WTC11 (cell line): ENCODE results near the gene LMBR1.

ENCODE experiments used
- ELF4 ChIP-seq: sonication (generic); formaldehyde crosslinking; IDR thresholded peaks from 2 replicates; pipeline ENCODE4 v1.8.1; 2022; ENCODE audit warnings: low read depth, mild to moderate bottlenecking, moderate library complexity, missing genetic modification reagents
- TF ChIP-seq, protein P1 (sequence below): sonication (generic); formaldehyde crosslinking; IDR thresholded peaks from 2 replicates; pipeline ENCODE4 v1.8.0; 2022; ENCODE audit warnings: mild to moderate bottlenecking, missing genetic modification reagents
- TF ChIP-seq, protein P2 (sequence below): fragments of 200-600 bp; IDR thresholded peaks from 2 replicates; pipeline ENCODE4 v1.8.0; 2022; ENCODE audit warnings: antibody characterized with exemption

DNA sequence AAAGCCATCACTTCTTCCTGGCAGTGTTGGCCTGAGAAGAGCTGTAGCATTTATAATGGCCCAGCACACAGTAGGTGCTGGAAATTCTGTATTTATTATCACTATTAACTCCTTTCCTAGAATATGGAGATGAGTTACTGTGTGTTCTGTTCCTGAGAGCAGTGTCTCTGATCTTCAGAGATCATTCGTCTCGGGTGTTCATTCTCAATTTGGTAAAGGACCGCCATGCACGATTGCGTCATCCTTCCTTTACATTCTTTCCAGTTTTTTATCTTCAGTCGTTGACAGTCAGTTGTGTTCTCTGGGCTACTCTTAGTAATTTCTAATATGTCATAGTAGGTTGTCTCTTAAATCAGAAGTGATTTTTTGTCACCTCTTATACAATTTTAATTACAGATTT is 233.8 kb downstream of the LMBR1 start:
- TF ChIP-seq, protein P1, sequence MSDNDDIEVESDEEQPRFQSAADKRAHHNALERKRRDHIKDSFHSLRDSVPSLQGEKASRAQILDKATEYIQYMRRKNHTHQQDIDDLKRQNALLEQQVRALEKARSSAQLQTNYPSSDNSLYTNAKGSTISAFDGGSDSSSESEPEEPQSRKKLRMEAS (CRISPR knock-in tag): no peak
- TF ChIP-seq, protein P2, sequence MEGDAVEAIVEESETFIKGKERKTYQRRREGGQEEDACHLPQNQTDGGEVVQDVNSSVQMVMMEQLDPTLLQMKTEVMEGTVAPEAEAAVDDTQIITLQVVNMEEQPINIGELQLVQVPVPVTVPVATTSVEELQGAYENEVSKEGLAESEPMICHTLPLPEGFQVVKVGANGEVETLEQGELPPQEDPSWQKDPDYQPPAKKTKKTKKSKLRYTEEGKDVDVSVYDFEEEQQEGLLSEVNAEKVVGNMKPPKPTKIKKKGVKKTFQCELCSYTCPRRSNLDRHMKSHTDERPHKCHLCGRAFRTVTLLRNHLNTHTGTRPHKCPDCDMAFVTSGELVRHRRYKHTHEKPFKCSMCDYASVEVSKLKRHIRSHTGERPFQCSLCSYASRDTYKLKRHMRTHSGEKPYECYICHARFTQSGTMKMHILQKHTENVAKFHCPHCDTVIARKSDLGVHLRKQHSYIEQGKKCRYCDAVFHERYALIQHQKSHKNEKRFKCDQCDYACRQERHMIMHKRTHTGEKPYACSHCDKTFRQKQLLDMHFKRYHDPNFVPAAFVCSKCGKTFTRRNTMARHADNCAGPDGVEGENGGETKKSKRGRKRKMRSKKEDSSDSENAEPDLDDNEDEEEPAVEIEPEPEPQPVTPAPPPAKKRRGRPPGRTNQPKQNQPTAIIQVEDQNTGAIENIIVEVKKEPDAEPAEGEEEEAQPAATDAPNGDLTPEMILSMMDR: no peak
- no peak for TF ChIP-seq ELF4 (CRISPR knock-in tag)
